ENCODE measurements around the gene SLC4A4.

The SLC4A4 gene

DNA sequence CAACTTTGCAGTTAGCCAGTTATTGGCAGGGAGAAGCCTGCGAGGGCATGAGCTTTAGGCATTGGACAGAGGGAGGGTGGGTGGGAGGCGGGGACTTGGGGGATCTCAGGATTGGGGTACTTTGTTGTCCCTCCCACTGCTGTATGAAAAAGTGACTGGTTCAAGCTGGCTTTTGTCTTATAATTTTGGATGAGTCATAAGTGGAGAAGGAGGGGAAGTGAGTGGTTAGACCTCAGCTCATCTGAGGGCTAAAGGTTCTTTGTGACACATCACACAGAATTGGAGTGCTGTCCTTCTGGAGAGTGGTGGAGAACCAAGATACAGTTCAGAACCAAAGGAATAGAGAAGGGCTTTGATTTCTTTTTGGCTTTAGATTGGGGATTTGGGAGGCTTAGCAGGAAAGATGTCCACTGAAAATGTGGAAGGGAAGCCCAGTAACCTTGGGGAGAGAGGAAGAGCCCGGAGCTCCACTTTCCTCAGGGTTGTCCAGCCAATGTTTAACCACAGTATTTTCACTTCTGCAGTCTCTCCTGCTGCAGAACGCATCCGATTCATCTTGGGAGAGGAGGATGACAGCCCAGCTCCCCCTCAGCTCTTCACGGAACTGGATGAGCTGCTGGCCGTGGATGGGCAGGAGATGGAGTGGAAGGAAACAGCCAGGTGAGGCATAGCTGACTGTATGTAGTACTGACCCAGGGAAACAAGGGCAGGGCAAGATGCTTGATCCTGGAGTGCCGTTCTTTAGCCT lies at the start of gene SLC4A4:
TSS of gene SLC4A4 (plus strand) at position 175 of the 748 bp plus-strand sequence.
- peak; percentile 31 for DNase-seq (ENCODE audit: low read depth)

DNA sequence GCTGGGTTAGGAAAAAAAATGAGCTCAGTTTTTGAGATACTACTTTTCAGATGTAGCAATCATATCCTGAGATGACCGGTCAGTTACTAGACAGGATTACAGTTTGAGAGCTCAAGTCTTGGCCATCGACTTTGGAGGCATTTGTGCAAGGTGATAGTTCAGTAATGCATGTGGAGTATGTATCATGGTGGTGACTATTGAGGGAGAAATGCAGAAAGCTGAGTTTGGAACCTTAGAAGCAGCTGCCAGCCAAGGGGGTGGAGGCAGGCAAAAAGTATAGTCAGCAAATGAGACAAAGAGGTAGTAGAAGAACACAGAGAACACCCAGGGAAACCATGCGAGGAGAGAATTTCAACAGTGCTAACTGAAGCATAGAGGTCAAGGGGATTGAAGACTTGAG lies 48.7 kb upstream of the SLC4A4 start:
- peak; percentile 66 for DNase-seq (ENCODE audit: low read depth)

DNA sequence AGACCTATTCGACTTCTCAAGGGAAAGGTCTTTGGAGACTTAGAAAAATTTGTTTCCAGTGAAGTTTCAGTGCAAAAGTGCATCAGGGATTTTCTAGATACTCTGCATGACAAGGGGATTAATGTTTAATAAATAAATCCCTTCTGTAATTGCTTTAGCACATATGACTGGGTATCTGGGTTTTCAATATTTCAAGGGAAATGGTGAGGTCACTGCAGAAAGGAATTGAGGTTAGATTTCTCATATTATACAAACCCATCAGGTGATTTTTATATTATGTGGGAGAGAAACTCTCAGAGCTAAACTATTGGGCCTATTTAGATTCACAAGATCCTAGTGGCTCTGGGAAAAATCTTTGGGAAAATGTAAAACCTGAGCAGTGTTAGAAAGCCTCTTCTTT lies 48.3 kb upstream of the SLC4A4 start:
- DNase-seq (ENCODE audit: low read depth): no peak

DNA sequence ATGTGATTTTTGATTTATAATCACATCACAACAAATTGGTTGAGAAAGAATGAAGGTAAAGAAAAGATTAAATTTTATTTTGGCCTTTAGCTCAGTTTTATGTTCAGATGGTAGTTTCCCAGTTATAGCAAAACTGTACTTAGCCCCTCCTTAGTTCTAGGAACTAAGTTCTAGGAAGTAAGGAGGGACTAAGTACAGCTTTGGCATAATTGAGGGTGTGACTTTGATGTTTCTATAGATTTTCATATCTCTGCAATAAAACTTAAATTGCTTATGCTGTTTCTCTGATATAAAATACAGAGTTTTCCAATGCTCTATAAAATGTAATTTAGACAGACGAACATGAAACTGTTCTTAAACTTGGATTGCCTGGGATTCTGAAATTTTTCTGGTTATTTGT lies 46.6 kb upstream of the SLC4A4 start:
- no peak for DNase-seq (ENCODE audit: low read depth)

DNA sequence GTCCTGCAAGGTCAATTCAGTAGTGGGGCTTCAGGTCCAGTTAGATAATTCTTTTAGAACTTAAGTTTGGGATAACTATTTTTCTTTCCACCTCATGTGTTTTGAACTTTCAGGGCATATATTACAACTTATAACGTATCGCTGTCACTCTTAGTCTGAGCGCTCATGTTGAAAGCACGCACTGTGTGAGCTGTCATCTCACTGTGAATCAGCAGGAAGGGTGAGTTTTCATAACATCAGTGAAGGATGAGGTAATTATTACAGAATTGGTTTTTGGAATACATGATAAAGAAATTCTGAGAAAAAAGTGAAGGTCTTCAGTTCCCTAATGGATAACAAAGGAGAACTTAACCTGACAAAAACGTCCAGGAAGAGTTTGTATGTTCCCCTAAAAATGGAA lies 45.1 kb upstream of the SLC4A4 start:
- no peak for DNase-seq (ENCODE audit: low read depth)

DNA sequence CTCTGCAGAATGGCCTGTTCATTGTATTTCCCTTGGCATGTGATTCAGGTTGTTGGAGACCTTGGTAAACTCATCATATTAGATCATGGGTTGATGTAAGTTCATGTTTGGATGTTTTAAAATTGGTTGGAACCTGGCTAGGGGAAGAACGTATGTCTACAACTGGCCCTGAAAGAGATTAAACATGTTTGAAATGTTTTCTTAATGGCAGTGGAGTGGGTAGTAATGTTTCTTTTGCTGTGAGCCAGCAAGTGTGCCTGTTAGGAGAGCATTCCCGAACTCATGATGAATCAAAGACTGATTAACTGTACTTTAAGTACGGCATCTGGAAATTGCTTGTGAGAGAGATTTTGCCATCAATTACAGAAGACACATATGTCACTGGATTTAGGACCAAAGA lies 44.5 kb upstream of the SLC4A4 start:
- DNase-seq (ENCODE audit: low read depth): no peak

DNA sequence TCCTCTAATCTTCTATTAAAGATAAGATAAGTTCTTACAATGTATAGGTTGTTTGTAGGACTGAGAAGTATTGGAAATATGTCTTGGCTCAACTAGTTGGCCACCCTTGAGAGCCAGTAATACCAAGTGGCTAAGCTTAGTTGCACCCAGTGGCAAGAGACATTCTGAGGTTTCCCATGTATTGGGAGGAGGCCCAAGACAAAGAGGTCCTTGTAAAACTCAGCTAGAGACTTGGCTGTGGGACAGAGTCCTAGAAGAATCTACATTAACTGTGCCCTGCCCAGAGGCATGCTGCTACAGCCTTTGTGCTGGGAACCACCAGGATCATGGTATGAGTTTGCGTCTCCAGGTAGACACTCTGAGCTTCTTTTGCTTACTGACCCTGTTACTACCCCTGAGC lies 41.9 kb upstream of the SLC4A4 start:
- no peak for DNase-seq (ENCODE audit: low read depth)

DNA sequence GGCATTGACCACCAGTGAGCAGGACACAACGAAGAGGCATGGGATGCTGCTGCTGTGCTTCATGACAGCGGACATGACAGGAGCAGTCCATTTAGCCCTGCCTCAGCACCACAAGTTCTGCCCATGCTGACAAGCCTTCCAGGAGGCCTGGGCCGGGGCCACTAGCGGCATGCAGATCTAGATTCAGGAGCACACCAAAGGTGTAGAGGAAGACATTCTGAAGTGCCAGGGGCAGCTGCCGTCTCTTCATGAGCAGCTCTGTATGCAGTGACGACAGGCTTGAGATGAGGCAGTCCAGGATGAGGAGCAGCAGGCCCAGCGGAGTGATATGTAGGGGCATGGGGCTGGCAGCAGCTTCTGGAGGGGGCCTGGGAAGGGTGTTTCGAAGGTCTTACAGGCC lies 38.5 kb upstream of the SLC4A4 start:
- DNase-seq (ENCODE audit: low read depth): no peak

DNA sequence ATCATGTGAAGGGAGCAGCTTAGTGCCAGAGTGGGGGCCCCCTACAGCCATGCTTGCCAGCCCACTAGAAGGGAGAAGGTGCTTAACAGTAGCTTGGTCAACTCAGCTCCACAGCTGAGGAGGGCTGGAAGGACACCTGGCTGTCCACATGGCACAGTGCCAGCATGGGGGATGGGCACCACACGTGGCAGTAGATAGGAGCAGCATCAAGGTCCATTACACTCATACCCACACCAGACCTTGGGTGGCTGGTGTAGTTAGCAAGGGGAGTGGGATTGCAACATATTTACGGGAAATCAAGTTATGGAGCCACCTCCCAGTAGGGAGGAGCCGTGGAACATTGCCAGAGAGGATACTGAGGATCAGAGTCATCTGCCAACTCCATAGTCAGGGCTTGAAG lies 37.9 kb upstream of the SLC4A4 start:
- no peak for DNase-seq (ENCODE audit: low read depth)

DNA sequence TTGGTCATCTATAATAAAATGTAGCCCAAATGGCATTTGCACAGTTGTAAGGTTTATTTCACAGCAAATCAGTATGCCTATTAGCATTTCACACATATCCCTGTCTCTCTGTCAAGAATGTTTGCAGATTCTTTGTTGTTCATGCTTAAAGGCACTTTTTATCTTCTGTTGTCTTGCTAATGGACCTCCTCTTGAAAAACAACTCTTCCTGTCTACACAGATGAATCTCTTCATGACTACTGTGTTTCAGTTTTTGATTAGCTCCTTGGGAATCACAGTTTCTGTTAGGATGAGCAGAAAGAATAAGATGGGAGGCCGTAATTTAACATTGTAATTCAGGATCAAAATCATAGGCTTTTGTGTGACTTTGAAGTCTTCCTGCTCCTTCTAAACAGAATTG lies 35.5 kb upstream of the SLC4A4 start:
- no peak for DNase-seq (ENCODE audit: low read depth)

DNA sequence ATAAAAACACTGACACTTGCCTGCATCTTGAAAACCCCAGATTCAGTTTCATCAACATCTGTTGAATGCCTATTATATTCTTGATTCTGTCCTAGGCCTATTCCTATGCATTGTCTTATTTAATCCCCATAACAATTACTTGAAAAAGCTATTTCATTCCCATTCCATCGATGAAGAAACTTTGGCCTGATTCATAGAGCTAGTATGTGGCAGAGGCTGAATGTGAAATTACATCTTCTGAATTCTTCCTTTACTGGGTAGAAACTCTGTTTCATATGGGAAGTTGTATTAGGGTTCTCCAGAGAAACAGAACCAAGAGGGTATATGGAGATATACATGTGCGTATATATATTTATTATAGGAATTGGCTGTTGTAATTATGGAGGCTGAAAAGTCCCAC lies 35.0 kb upstream of the SLC4A4 start:
- DNase-seq (ENCODE audit: low read depth): no peak

DNA sequence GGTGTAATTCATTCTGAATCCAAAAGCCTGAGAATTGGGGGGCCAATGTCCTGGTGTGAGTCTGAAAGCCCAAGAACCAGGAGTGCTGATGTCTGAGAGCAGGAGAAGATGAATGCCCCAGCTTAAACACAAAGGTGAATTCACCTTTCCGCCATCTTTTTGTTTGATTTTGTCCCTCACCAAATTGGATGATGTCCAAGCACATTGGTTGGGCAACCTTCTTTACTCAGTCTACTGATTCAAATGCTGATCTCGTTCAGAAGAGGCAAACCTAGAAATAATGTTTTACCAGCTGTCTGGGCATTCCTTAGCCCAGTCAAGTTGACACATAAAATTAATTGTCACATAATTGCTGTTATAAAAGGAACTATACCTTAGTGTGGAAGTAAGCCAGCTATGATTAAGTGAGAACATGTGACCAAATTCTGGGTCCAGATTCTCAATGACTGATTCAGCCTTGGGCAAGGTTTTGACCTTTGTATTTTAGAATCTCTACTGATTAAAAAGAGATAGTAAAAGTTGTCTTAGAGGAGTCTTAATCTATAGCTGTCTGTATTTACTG lies 34.5 kb upstream of the SLC4A4 start:
- no peak for DNase-seq (ENCODE audit: low read depth)

DNA sequence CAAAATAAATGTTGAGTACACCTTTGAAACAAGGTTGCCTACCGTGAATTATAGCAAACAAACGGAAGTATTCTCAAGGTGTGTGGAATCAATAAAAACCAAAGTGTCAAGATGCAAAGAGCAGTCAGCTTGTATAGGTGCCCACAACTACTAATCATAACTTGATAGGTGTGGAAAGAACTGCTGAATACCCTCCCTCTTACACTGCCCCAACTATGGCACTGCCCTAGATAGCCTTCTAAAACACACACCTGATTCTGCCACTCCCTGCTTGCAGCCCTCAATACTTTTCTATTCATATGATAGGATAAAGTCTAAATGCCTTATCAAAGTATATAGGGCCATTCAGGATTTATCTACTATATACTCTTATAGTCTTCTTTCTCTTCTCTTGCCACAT lies 31.1 kb upstream of the SLC4A4 start:
- no peak for DNase-seq (ENCODE audit: low read depth)

DNA sequence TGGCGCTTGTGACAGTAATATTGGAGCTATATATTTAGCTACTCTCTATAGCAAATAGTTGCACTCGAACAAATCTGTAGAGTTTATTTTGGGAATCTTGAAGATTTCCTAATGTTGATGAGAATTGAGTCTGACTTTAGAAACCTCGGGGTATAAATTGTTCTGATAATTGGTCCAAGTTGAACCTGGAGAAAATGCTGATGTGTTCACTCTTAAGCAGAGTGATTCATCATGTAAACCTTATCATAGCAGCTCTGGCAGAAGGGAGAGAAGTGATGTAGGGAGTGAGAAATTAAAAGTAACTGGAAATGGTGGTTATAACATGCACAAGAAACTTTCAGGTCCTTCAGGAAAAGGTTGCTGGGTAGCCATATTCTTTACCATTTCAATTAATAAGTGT lies 16.4 kb upstream of the SLC4A4 start:
- DNase-seq (ENCODE audit: low read depth): no peak

DNA sequence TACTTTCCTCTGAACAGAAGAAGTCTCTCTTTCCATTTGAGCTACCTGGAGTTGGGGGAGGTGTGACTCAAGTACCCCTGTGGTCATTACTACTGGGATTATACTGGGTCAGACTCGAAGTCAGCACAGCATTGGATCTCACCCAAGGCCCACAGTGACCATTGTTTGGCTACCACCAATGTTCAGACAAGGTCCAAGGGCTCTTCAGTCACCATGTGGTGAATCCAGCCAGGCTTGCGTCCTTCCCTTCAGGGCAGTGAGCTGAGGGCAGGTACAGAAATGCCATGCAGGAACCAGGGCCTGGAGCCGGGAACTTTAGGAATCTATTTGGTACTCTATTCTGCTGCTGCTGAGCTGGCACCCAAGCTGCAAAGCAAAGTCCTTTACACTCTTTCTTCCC lies 5.5 kb upstream of the SLC4A4 start:
- DNase-seq (ENCODE audit: low read depth): no peak

DNA sequence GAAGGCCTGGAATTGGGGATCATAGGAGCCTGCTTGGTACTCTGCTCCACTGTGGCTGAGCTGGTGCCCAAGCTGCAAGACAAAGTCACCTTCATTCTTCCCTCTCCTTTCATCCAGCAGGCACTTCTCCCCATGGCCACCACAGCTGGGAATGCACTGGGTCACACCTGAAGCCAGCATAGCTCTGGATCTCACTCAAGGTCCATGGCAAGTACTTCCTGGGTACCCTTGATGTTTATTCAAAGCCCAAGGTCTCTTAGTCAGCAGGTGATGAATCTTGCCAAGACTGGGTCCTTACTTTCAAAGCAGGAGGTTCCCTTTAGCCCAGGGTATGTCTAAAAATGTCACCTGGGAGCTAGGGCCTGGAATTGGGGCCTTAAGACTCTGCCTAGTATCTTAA lies 4.9 kb upstream of the SLC4A4 start:
- DNase-seq (ENCODE audit: low read depth): no peak

DNA sequence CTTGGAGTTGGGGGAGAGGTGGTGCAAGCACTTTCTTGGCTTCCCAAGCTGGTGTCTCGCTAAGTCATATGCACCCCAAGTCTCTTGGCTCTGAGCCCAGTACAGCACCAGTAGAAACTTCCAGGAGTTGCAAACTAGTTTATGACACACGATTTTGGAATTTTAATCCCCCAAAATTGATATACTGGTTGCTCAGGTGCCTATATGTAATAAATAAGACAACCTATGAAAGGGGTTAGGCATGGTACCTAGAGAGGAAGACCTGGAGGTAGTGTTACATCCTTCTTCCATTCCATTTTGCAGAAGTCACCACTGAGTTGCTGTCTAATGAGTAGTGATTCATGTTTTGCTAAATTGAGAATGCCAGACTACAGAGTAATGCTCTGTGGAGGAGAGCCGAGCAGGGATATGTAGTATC lies 4.3 kb upstream of the SLC4A4 start:
- DNase-seq (ENCODE audit: low read depth): peak; percentile 33

DNA sequence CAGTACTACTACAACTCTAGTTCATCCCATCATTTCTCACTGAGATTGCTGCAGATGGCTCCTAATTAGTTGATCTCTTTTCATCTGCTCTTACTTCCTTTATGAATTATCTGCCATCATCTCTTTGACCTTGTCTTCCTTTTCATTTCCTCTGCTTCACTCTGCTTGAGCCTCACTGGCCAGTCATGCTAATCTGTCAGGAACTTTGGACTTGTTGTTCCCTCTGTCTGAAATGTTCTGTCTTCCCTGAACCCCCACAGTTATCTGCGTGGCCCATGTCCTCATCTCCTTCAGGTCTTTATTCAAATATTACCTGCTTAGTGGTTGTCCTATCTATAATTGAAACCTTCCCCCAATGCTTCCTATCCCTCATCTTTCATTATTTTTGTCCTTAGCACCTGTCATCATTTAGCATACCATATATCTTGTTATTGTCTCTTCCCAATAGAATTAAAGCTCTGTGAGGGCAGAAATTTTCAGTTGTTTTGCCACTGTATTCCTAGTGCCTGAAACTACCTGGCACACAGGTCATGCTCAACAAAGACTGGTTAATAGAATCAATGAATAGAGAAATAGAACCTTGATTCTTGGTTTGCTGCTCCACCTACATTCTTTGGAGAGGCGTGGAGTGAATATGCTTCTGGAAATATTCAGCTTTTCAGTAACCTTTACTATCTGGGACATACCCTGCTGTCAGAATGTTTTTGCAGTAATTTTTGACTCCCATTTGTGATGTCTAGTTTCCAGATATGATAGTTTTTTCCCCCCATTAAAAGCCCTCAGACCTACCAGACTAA lies 5.0 kb downstream of the SLC4A4 start:
- DNase-seq (ENCODE audit: low read depth): no peak

DNA sequence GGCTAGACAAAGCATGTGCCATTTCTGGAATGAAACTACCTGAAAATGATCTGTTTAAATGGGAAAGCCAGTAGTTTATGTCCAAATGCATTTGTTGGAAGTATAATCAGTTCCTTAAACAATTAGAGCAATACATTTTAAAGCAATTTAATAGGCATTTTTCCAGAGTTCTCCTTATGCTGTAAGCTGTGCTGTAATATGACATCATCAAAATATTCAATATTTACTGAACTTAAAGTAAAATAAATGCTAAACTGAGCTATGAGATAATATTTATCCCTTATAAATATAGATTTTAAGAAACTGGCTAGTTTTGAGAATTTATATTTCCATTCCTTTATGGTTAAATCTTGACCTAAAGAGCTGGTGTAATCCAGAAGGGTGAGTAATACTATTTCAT lies 7.9 kb downstream of the SLC4A4 start:
- DNase-seq (ENCODE audit: low read depth): no peak

DNA sequence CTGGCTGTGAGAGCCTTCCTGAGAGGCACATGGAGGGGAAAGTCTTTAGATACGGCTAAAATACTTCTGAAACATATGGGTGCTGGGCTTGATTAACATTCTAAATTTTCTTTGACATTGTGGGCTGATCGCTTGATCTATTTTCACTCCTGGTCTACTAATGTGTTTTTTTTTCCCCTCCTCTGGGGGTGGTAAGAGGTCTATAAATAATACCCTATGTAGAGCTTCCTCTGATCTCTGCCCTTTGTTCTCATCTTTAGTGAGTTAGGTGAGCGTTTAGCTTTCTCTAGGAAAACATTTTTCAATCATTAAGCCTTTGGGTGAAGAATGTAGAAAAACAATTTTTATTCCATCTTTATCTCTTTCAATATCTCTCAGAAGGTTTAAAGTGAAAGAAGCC lies 9.8 kb downstream of the SLC4A4 start:
- no peak for DNase-seq (ENCODE audit: low read depth)

DNA sequence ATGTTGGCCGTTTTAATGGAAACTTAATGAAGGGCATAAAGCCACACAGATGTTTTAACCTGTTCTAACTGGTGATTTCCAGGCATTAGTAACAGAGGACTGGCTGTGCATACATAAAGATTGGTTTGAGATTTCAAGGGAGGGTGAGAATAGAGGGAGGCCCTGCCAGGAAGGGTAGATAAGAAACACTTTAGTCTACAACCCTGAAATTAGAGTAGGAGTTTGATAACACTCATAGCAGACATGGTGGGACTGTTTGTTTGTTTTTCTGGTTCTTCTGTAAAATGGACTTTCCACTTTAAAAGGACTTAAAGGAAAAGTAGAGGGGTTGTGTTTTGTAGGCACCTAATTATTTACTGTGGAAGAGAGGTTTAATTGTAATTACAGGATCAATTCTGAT lies 16.2 kb downstream of the SLC4A4 start:
- no peak for DNase-seq (ENCODE audit: low read depth)

DNA sequence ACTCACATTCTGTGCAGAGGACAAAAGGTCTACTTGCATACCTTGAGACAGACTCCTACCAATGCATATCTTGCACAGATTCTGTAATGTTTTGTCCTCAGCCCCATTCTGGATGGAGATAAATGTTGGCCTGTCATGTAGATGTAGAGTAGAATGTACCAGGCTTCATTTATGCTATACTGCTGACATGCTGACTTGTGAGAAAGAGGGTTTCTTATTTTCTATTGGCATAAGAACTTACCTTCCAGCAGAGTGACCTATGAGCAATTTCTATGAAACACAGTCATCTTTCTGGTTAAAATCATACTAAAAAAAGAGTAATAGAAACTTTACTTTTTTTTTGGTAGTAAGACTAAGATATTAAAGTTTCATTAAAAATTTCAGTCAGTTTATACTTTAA lies 17.2 kb downstream of the SLC4A4 start:
- no peak for DNase-seq (ENCODE audit: low read depth)

DNA sequence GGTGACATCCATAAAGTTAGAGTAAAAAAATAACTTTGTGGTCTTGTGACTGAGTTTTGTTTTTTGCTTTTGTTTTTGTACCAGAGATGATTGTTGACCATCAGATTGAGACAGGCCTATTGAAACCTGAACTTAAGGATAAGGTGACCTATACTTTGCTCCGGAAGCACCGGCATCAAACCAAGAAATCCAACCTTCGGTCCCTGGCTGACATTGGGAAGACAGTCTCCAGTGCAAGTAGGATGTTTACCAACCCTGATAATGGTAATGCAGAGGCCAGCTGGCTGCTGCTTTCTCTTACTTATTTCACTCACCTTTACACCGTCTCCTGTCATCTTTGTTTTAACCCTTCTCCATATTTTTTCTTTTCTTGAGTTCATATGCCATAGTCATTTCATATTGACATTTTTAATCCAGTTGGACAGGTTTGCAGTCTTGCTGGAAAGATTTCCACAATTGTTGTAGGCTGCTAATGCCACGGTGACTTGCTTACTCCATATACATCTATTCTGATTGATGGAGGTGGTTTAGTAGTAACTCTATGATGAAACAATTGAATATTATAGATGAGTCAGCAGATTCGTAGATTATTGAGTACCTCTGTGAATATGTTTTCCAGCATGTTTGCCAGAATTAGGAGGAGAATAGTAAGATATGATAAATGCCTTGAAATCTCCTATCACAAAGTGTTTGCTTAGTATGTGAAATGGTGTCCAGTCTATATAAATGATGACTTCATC lies 18.3 kb downstream of the SLC4A4 start:
- no peak for DNase-seq (ENCODE audit: low read depth)

Measured in HS-27A (cell line).